H1 (cell line): Measurements from ENCODE around the gene FARP2. TPM values are rescaled to one million over a fixed set of nuclear protein-coding genes. Genes with fewer than 3 reads are reported as not detected.
"Not testable (repeated sequence)": the region's sequence is repeated elsewhere in the genome, so short reads cannot be mapped to it uniquely, and the experiment has no call there.

ENCODE experiments used
- CTCF ChIA-PET: fragments of 300-600 bp; sonication (Branson Sonifier 250); formaldehyde crosslinking; loops from one replicate; lab custom pipeline; 2021; ENCODE audit not compliant: partially characterized antibody; lab: Charles Lee
- POLR2A ChIA-PET: fragments of 300-600 bp; sonication (Branson Sonifier 250); formaldehyde crosslinking; loops from one replicate; lab custom pipeline; 2021; ENCODE audit warnings: inconsistent platforms; ENCODE audit not compliant: partially characterized antibody; lab: Charles Lee
- DNase-seq, 2 experiments: peaks; one replicate each; pipeline versions ENCODE4 v3.0.0 to v3.0.0-alpha.2; 2010 to 2022; ENCODE audit warnings: low spot score in 2 of 2, low read depth in 1 of 2, mixed read lengths in 1 of 2
- FAIRE-seq: peaks from 2 replicates; lab custom pipeline; 2011; peaks lifted over from hg19 to GRCh38; lab: Jason Lieb, UNC
- H2AFZ ChIP-seq: 2 replicates; pipeline ENCODE4 v1.8.1; 2012; ENCODE audit warnings: low read length, inconsistent platforms
- H2AK5ac ChIP-seq: 2 replicates; pipeline ENCODE4 v1.6.1; 2013; ENCODE audit warnings: low read depth, low read length
- H2BK120ac ChIP-seq: replicated peaks from 2 replicates; pipeline ENCODE3; 2013; ENCODE audit warnings: low read depth, low read length, inconsistent platforms
- H2BK12ac ChIP-seq: 2 replicates; pipeline ENCODE4 v1.6.1; 2013; ENCODE audit warnings: low read depth, low read length
- H2BK15ac ChIP-seq: 2 replicates; pipeline ENCODE4 v1.6.1; 2013; ENCODE audit warnings: low read length
- H2BK20ac ChIP-seq: 2 replicates; pipeline ENCODE4 v1.6.1; 2013; ENCODE audit warnings: low read length
- H2BK5ac ChIP-seq: 2 replicates; pipeline ENCODE4 v1.6.1; 2013; ENCODE audit warnings: low read depth, low read length
- H3K14ac ChIP-seq: 2 replicates; pipeline ENCODE4 v1.6.1; 2013; ENCODE audit warnings: inconsistent platforms; ENCODE audit not compliant: insufficient read length
- H3K18ac ChIP-seq: 2 replicates; pipeline ENCODE4 v1.6.1; 2013; ENCODE audit warnings: low read length; ENCODE audit errors: extremely low read depth
- H3K23ac ChIP-seq: 2 replicates; pipeline ENCODE4 v1.6.1; 2013; ENCODE audit warnings: inconsistent platforms; ENCODE audit not compliant: insufficient read length
- H3K23me2 ChIP-seq: 2 replicates; pipeline ENCODE4 v1.6.1; 2013; ENCODE audit warnings: low read depth, low read length
- H3K27ac ChIP-seq: 2 replicates; pipeline ENCODE4 v1.6.1; 2011; ENCODE audit warnings: low read depth, low read length, inconsistent platforms
- H3K27me3 ChIP-seq, 4 experiments: replicated peaks in 1 of 4; 1 replicate in 1 of 4; 2 replicates in 3 of 4; pipeline versions ENCODE4 v1.6.1 to v1.8.1; 2011 to 2013; ENCODE audit warnings: low read length in 3 of 4, mild to moderate bottlenecking in 3 of 4, inconsistent platforms in 2 of 4, mixed read lengths in 2 of 4, moderate library complexity in 1 of 4; ENCODE audit not compliant: control insufficient read depth in 3 of 4, insufficient read depth in 3 of 4; ENCODE audit errors: extremely low read depth in 1 of 4
- H3K36me3 ChIP-seq, 4 experiments: 2 replicates each; pipeline versions ENCODE4 v1.6.1 to v1.8.1; 2011 to 2013; ENCODE audit warnings: mild to moderate bottlenecking in 4 of 4, low read length in 3 of 4, moderate library complexity in 2 of 4, control low read depth in 1 of 4, inconsistent platforms in 1 of 4; ENCODE audit not compliant: insufficient read depth in 4 of 4, control insufficient read depth in 2 of 4
- H3K4ac ChIP-seq: replicated peaks from 2 replicates; pipeline ENCODE3; 2013; ENCODE audit warnings: low read length, low read depth, mixed read lengths, inconsistent platforms; ENCODE audit not compliant: insufficient read length
- H3K4me1 ChIP-seq, 4 experiments: replicated peaks in 1 of 4; 1 replicate in 1 of 4; 2 replicates in 3 of 4; pipeline versions ENCODE4 v1.6.1 to v1.8.1; 2011 to 2013; ENCODE audit warnings: low read length in 3 of 4, inconsistent platforms in 2 of 4, mixed read lengths in 1 of 4; ENCODE audit not compliant: insufficient read depth in 4 of 4, control insufficient read depth in 3 of 4
- H3K4me2 ChIP-seq, 2 experiments: 2 replicates each; pipeline versions ENCODE4 v1.6.1 to v1.8.1; 2011 to 2013; ENCODE audit warnings: low read depth in 2 of 2, low read length in 2 of 2, control low read depth in 1 of 2, inconsistent platforms in 1 of 2, mild to moderate bottlenecking in 1 of 2; ENCODE audit not compliant: insufficient read depth in 1 of 2
- H3K4me3 ChIP-seq, 4 experiments: fragments of 200-600, 300-600 bp in 1 of 4; sonication (generic), shearing (Covaris generic), sonication (Bioruptor Twin) in 1 of 4; 2 replicates each; pipeline versions ENCODE4 v1.5.1 to v1.8.1; 2011 to 2016; ENCODE audit warnings: low read length in 4 of 4, low read depth in 3 of 4, control low read depth in 2 of 4, inconsistent platforms in 2 of 4, mild to moderate bottlenecking in 2 of 4, mixed read lengths in 1 of 4, moderate library complexity in 1 of 4; ENCODE audit not compliant: insufficient read depth in 2 of 4; ENCODE audit errors: extremely low read depth in 1 of 4
- H3K56ac ChIP-seq: replicated peaks from 2 replicates; pipeline ENCODE3; 2013; ENCODE audit warnings: low read depth, mild to moderate bottlenecking, mixed read lengths, low read length, inconsistent platforms; ENCODE audit not compliant: insufficient read length
- H3K79me1 ChIP-seq: 2 replicates; pipeline ENCODE4 v1.6.1; 2013; ENCODE audit warnings: low read depth, low read length, control low read depth
- H3K79me2 ChIP-seq, 2 experiments: 2 replicates each; pipeline versions ENCODE4 v1.6.1 to v1.8.1; 2012 to 2013; ENCODE audit warnings: low read length in 2 of 2, mild to moderate bottlenecking in 2 of 2, inconsistent platforms in 1 of 2; ENCODE audit not compliant: insufficient read depth in 2 of 2, control insufficient read depth in 1 of 2
- H3K9ac ChIP-seq, 4 experiments: replicated peaks in 1 of 4; 1 replicate in 1 of 4; 2 replicates in 3 of 4; pipeline versions ENCODE4 v1.6.1 to v1.8.1; 2011 to 2013; ENCODE audit warnings: low read depth in 3 of 4, low read length in 3 of 4, control low read depth in 2 of 4, mild to moderate bottlenecking in 2 of 4, moderate library complexity in 2 of 4, inconsistent platforms in 1 of 4; ENCODE audit errors: extremely low read depth in 1 of 4
- H3K9me3 ChIP-seq, 2 experiments: 2 replicates each; pipeline versions ENCODE4 v1.6.1 to v1.8.1; 2012 to 2013; ENCODE audit warnings: mild to moderate bottlenecking in 2 of 2, moderate library complexity in 2 of 2, control low read depth in 1 of 2, inconsistent platforms in 1 of 2, low read depth in 1 of 2, low read length in 1 of 2, mixed read lengths in 1 of 2; ENCODE audit not compliant: insufficient read depth in 2 of 2
- H4K20me1 ChIP-seq, 2 experiments: replicated peaks in 1 of 2; 2 replicates each; pipeline versions ENCODE3 to v1.8.1; 2011 to 2013; ENCODE audit warnings: inconsistent platforms in 2 of 2, low read length in 2 of 2, mild to moderate bottlenecking in 1 of 2; ENCODE audit not compliant: insufficient read depth in 2 of 2, control insufficient read depth in 1 of 2
- H4K5ac ChIP-seq: 2 replicates; pipeline ENCODE4 v1.6.1; 2013; ENCODE audit warnings: low read length, low read depth, mixed read lengths, inconsistent platforms; ENCODE audit not compliant: insufficient read length
- H4K8ac ChIP-seq: 2 replicates; pipeline ENCODE4 v1.8.0; 2013; ENCODE audit warnings: mild to moderate bottlenecking, moderate library complexity, low read length, inconsistent platforms; ENCODE audit not compliant: insufficient read depth; ENCODE audit errors: extremely low read depth
- H4K91ac ChIP-seq: replicated peaks from 2 replicates; pipeline ENCODE3; 2013; ENCODE audit warnings: low read length, mixed read lengths, inconsistent platforms; ENCODE audit not compliant: insufficient read length
- WGBS, 2 experiments: shearing (Covaris generic) in 1 of 2; methylation state at CpG; one replicate each; pipeline versions ENCODE4 v1.1.6 to v1.1.7; 2013 to 2015; ENCODE audit warnings: low lambda C conversion rate in 2 of 2, mixed read lengths in 2 of 2, inconsistent platforms in 1 of 2, low coverage in 1 of 2, missing lambda C conversion rate in 1 of 2; ENCODE audit not compliant: insufficient replicate concordance in 2 of 2, insufficient coverage in 1 of 2, insufficient read length in 1 of 2; ENCODE audit errors: extremely low coverage in 1 of 2, missing lambda C conversion rate in 1 of 2; 5-methylcytosine and 5-hydroxymethylcytosine counted together
- polyA plus RNA-seq, 7 experiments: library from polyadenylated mRNA; depleted of rRNA in 3 of 7; stranded (reverse) in 5 of 7; unstranded in 2 of 7; fragments of >200 nt in 5 of 7; fragments of 200-250 nt in 2 of 7; gene quantifications; 1 replicate in 5 of 7; 2 replicates in 1 of 7; 4 replicates in 1 of 7; pipeline versions ENCODE4 v1.2.1 to v1.2.3, GENCODE V29; 2011 to 2013; ENCODE audit warnings: missing spikeins in 2 of 7, mixed read lengths in 2 of 7
- total RNA-seq: library from RNA; stranded (reverse); fragmentation: NEBNext Ultra II Directional; extraction: Animal tissue kit (Norgen Biotek cat#: 25700); gene quantifications from 2 replicates; pipeline ENCODE4 v1.2.1, GENCODE V29; 2021

The FARP2 gene
- total and polyA plus RNA-seq, 2 of the 8 experiments (the other 6 are each of a cell fraction or from before 2014, with no cell fraction given): 12.4 to 33.4 TPM

DNA sequence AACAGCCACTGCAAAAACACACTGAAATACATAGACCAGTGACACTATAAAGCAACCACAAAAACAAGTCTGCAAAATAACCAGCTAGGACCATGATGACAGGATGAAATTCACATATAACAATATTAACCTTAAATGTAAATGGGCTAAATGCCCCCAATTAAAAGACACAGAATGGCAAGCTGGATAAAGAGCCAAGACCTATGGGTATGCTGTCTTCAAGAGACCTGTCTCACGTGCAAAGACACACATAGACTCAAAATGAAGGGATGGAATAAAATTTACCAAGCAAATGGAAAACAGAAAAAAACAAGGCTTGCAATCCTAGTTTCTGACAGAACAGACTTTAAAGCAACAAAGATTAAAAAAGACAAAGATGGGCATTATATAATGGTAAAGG, 67.4 kb downstream of the FARP2 start:
- not testable (repeated sequence) for FAIRE-seq, H3K36me3 ChIP-seq, H3K9ac ChIP-seq, H2BK15ac ChIP-seq, H3K27me3 ChIP-seq, H3K23ac ChIP-seq, H3K4me1 ChIP-seq, H2AFZ ChIP-seq, H3K18ac ChIP-seq, H4K8ac ChIP-seq, H3K4me3 ChIP-seq, H3K4ac ChIP-seq, H4K91ac ChIP-seq, H2BK5ac ChIP-seq, H4K20me1 ChIP-seq, H2BK20ac ChIP-seq, H3K9me3 ChIP-seq, H3K27ac ChIP-seq, DNase-seq, H2BK12ac ChIP-seq, H3K14ac ChIP-seq, H2AK5ac ChIP-seq, H4K5ac ChIP-seq, H3K56ac ChIP-seq, H3K23me2 ChIP-seq, H3K4me2 ChIP-seq, H3K79me1 ChIP-seq, H2BK120ac ChIP-seq, H3K79me2 ChIP-seq
- 95% methylated on average over 1 of the region's 1 CpG; no CpG with 5 or more reads in 1 of the 2 experiments for WGBS, 2 experiments
- ChIA-PET CTCF (interaction anchor here (0.8 to 1.2 kb wide), 2 partner anchors 18 to 175 kb away, joined by 3 to 4 read pairs; no protein-coding TSS in a partner anchor), POLR2A (interaction anchor here (0.6 kb wide), 1 partner anchor 10 kb away, joined by 4 read pairs; no protein-coding TSS in a partner anchor)
